ENCODE measurements around the gene AURKAIP1.

DNA sequence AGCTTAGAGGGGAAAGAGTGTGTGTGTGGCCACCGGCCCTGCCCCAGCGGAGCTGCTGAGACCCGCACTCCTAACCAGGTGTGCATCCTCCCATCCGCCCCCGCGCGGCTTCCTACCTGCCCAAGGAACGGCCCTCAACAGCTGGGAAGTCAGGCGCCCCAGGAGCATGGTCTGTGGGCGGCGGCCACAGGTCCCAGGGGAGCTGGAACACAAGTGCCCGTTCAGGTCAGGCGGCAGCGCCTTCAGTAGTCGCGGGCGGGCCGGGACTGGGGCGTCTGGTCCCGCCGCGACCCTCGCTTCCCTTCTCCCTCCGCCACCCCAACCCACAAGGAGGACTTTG is 448 bp downstream of the AURKAIP1 start:
- TF ChIP-seq, protein P1, sequence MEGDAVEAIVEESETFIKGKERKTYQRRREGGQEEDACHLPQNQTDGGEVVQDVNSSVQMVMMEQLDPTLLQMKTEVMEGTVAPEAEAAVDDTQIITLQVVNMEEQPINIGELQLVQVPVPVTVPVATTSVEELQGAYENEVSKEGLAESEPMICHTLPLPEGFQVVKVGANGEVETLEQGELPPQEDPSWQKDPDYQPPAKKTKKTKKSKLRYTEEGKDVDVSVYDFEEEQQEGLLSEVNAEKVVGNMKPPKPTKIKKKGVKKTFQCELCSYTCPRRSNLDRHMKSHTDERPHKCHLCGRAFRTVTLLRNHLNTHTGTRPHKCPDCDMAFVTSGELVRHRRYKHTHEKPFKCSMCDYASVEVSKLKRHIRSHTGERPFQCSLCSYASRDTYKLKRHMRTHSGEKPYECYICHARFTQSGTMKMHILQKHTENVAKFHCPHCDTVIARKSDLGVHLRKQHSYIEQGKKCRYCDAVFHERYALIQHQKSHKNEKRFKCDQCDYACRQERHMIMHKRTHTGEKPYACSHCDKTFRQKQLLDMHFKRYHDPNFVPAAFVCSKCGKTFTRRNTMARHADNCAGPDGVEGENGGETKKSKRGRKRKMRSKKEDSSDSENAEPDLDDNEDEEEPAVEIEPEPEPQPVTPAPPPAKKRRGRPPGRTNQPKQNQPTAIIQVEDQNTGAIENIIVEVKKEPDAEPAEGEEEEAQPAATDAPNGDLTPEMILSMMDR (IDR thresholded peaks at IDR 0.05; ENCODE audit: borderline replicate concordance, extremely low read depth, low read length, poor library complexity, severe bottlenecking), result no peak
- no peak for TF ChIP-seq EZH2 (IDR thresholded peaks at IDR 0.05; ENCODE audit: borderline replicate concordance, low read depth, low read length, severe bottlenecking)
